ENCODE results near the gene PCDHGC4. TPM values are rescaled to one million over a fixed set of nuclear protein-coding genes. Genes with fewer than 3 reads are reported as not detected.

The PCDHGC4 gene
- total RNA-seq, 3 donors from 2014 or later: 0.75 to 2.6 (median 1.6) TPM

- Histone ChIP-seq H3K4me3 (no peak overlapping the region), H3K9me3 (no peaks in the 10 kb centered on the region), H3K36me3 (ENCODE audit: low read depth) (no peaks in the 10 kb centered on the region), H3K4me1 (ENCODE audit: low read depth) (peaks cover 30% of the 10 kb centered on the region)
- ATAC-seq (no peak), DNase-seq (no peak)
- TF ChIP-seq CTCF (IDR thresholded peaks at IDR 0.05): no peak
- intact Hi-C loops (cut with DNase I, micrococcal nuclease): no loop called here
Observed at GRCh38 chr5:141517880-141518617, 33.2 kb downstream of the PCDHGC4 start.

DNA sequence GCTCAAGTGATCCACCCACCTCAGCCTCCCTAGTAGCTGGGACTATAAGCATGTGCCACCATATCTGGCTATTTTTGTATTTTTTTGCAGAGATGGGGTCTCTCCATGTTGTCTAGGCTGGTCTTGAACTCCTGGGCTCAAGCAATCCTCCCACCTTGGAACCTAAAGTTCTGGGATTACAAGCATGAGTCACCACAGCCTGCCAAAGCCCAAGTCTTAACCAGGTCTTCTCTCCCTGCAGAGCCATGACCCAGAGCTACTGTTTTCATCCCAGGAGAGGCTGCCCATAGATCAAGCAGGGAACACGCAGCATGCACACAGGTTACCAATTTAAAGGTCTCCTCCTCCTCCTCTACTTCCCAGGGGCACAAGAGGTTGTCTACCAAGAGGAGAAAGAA lies 33.8 kb downstream of the PCDHGC4 start:
- ATAC-seq (no peak), DNase-seq (no peak)
- TF ChIP-seq CTCF (IDR thresholded peaks at IDR 0.05): no peak
- no peaks in the 10 kb centered on the region for H3K9me3 ChIP-seq
- intact Hi-C loops (cut with DNase I, micrococcal nuclease): no loop called here
- peaks cover 27% of the 10 kb centered on the region for H3K4me1 ChIP-seq (ENCODE audit: low read depth)
- H3K36me3 ChIP-seq (ENCODE audit: low read depth): no peaks in the 10 kb centered on the region
- H3K4me3 ChIP-seq: no peak overlapping the region

GRCh38 chr5:141519605-141520565 lies 35.1 kb downstream of the PCDHGC4 start:
- no peaks in the 10 kb centered on the region for H3K36me3 ChIP-seq (ENCODE audit: low read depth)

GRCh38 chr5:141521244-141521781 lies 36.5 kb downstream of the PCDHGC4 start:
- peak; percentile 86 for ATAC-seq
- no peaks in the 10 kb centered on the region for H3K36me3 ChIP-seq (ENCODE audit: low read depth)
- TF ChIP-seq CTCF (IDR thresholded peaks at IDR 0.05): no peak
- intact Hi-C loops (cut with DNase I, micrococcal nuclease): no loop called here
- no peak overlapping the region for H3K4me3 ChIP-seq
- peak in 1 of 3 donors; percentile 54 for DNase-seq
- no peaks in the 10 kb centered on the region for H3K9me3 ChIP-seq
- H3K4me1 ChIP-seq (ENCODE audit: low read depth): peaks cover 34% of the 10 kb centered on the region

More at GRCh38 chr5:141519605-141520565, 35.1 kb downstream of the PCDHGC4 start:
- peaks cover 22% of the 10 kb centered on the region for H3K4me1 ChIP-seq (ENCODE audit: low read depth)
- no peak overlapping the region for H3K4me3 ChIP-seq
- no peak for ATAC-seq
- intact Hi-C loops (cut with DNase I, micrococcal nuclease): no loop called here
- no peak for DNase-seq
- no peak for TF ChIP-seq CTCF (IDR thresholded peaks at IDR 0.05)
- H3K9me3 ChIP-seq: no peaks in the 10 kb centered on the region

- no peak overlapping the region for H3K4me3 ChIP-seq
- H3K36me3 ChIP-seq (ENCODE audit: low read depth): no peaks in the 10 kb centered on the region
- H3K4me1 ChIP-seq (ENCODE audit: low read depth): peaks cover 34% of the 10 kb centered on the region
- TF ChIP-seq CTCF (IDR thresholded peaks at IDR 0.05): no peak
- no peaks in the 10 kb centered on the region for H3K9me3 ChIP-seq
- intact Hi-C loops (cut with DNase I, micrococcal nuclease): no loop called here
- DNase-seq (no peak), ATAC-seq (no peak)
Observed at GRCh38 chr5:141522301-141522700, 37.5 kb downstream of the PCDHGC4 start.

All from mucosa of descending colon (tissue), 3 donors.